Stimulated activated CD4-positive, alpha-beta T cell treated with anti-CD3 and anti-CD28 coated beads, Interleukin-15, amount 100 ng/mL, for 24 hours (primary cell): ENCODE data around the gene IL33.

Experiments
- DNase-seq: peaks from one replicate; pipeline ENCODE4 v3.0.0-alpha.2; 2020

IL33 gene

DNA sequence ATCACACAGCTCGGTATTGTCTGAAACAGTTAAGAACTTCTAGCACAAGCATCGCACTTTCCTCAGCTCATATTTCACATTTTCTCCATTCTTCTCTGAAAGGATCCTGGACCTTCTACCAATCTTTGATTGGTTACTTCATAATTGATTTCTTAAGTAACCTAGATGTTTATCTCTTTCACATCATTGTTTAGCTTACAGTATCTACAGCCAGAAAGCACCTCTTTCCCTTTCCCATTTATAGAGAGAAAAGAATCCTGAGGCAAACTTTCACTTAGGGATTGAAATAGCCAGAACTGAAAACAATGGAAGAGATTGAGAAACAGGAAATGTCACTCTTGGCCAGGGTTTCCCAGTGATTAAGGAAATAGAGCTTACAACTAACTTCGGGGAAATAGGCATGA lies 2.5 kb downstream of the IL33 start:
- no peak for DNase-seq

DNA sequence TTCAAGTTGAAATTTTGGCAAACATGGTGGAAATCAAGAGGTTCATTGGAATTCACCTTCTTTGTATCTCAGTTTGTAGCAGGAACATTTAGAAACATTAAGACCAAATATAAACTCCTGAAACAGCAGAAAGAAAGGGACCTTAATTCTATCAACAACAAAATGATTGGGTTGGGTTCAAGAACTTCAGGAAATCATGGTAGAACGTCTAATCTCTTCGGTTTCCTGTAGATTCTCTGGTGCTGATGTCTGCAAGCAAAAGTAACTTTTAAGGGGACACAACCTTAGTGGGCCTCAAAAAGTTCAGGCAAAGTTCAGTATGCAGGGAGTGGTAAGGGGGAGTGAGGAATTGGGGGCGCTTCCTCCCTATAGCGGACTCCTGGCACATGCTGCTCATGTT lies 3.4 kb downstream of the IL33 start:
- no peak for DNase-seq

DNA sequence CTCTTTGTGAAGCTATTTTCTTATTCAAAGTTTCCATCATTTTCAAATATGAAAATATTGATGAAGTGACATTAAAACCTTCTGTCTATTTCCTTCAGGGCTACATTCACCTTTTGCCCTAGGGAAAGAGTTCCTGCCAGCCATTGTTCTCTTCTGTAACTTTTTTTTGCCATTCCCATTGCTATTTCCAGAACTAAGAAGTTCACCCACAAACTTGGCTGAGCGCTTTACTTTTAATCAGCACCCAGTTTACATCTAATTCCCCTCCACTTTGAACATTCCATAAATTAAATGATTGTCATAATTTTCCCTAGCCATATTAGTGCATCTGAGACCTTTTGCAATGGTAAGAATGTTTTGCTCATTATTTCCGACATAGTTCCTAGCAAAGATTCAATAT lies 4.4 kb downstream of the IL33 start:
- DNase-seq = no peak

DNA sequence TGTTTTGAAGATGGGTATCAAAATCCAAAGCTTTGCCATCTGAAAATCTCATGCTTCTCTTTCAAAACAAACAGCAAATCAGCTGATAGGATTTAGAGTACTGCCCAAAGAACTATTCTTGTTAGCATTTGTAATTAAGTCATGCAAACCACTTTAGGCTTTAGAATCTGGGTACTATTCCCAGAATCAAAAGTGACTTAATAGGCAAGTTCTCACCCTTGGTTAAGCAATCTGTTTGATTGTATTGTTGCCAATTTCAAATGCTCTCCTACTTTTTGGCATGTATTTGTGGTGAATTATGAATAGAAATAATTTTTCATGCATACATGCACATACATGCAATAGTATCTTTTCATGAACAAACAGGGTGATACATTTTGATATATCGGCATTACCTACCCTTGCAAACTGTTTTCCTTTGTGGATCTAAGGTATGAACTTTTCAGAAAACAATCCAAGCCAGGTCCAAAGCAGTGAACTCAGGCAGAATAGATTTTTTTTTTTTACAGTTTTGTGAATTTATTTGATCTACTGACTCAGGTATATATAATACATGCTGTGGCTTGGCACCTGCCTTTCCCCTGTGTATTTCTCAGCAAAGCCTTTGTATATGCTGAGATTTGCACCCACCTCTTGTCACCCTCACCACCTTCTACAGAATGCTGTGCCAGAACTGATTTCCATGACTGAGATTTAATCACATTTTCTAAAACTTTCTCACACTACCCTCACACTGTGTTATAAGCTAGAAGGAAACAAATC lies 9.0 kb downstream of the IL33 start:
- no peak for DNase-seq

DNA sequence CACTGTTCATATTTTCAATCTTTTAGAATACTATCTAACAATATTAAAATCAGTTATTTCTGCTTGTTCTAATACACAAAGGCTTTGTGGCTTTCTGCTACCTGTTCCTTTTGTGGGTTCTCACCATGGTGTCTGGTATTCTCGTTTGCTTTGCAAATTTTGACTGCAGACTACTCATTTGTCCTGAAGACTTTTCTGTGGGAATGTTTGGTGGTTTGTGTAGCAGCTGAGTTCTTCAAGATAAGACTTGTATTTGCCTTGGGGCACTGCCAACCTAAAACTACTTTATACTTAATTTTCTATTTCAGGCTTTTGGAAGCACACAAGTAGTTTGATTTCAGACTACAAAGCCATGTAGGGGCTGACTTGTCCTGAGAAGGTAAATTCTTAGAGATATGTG lies 11.1 kb downstream of the IL33 start:
- no peak for DNase-seq

DNA sequence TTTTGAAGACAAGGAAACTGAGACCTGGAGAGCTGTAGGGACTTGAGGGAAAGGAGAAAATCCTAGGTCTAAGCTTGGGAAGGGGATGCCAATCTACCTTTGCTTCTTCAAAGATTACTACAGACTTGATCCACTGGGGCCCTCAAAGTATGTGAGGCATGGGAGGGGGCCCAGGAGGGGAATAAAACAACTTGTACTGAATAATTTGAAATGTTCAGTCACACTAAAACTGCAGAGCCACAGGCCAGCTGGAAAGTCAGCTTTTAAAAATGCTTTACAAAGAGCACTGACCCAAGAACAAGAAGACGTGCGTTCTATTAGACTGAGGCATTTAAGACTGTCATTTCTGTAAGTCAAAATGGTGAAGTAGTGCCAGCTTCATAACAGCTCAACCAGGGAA lies 13.6 kb downstream of the IL33 start:
- no peak for DNase-seq

DNA sequence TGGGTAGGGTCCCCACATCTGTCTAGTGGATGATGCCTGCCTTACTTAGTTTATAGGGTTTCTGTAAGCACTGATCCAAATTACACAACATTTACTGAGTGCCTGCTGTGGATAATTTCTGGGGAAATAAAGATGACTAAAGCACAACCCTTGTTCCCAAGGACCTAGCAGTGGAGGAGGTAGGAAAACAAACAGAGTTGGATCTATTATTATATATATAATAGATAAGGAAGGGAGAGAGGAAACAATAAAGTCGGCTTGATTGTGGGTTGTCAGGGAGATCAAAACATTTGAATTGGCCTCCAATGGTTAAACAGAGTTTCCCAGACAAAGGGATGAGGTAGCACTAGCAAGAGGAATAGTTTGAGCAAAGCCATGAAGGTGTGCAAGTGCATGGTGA lies 14.0 kb downstream of the IL33 start:
- no peak for DNase-seq

DNA sequence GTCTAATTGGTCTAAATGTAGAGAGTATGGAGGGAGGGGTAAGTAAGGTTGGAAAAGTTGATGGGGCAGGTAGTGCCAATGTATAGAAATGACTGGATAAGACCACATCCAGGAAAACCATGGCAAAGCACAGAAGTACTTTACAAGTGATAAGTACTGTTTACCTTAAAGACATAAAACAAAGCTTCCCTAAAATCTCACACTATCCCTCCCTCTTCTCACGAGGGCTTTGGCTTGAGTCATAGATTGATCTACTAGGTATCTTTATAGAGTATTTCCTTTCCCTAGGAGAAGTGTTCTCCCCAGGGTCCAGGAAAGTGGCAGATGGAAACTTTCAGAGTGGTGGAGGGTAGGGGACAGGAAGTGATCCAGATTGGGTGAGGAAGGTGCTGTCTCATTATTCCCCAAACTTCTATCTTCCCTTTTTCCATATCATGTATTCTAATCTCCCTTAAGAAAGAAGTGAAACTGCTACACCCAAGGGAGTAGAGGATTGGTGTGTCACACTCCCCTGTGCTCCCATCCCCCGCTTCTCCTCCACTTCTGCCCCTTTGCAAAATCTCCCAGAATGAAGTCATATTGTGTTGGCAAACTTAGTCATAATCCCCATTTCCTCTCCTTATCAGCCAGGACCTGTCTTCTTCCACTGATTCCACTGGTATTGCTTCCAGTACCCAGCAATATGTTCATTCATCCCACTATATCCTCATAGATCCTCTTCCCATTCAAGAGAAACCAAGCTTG lies 14.6 kb downstream of the IL33 start:
- DNase-seq = peak; percentile 6

DNA sequence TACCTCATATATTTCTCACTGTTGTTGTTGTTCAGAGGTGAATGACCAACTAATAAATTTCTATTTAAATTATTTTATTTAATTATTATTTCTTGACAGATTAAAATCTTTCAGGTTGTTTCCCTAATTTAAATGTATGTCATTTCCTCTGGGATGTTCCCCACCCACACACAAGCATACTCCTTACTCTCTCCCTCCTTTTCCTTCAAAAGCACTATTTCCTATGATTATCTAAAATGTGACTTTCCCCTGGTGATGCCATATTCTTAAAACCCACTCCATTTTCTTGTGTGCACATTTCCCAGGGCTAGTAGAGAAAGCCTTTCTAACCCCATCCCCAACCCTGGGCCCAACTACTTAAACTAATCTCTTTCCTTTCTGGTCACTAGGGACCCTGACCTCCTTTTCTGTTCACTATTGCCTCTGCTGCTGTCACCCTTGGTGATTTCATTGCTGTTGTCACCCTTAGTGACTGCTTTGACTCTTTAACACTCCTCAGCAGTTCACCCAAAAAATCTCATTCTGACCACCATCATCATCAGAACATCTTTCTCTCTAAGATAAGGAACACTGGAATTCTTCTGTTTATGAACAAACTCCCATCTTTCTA lies 16.8 kb downstream of the IL33 start:
- DNase-seq = no peak

DNA sequence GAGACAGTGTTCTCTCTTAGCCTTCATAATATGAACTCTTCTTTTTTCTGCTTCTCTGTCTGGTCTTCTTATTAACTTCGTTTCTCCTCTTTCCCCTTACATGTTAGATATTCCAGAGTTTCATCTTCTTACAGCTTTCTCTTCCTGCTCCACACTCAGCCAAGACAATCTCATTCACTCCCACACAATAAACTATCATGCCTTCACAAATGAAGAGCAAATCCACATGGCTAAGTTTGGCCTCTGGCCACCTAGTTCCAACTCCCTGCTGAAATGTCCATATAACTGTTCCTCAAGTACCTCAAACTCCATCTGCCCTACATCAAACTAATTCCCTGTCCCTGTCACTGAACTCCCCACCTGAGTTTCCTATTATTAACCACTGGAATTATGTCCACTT lies 18.4 kb downstream of the IL33 start:
- DNase-seq = no peak

DNA sequence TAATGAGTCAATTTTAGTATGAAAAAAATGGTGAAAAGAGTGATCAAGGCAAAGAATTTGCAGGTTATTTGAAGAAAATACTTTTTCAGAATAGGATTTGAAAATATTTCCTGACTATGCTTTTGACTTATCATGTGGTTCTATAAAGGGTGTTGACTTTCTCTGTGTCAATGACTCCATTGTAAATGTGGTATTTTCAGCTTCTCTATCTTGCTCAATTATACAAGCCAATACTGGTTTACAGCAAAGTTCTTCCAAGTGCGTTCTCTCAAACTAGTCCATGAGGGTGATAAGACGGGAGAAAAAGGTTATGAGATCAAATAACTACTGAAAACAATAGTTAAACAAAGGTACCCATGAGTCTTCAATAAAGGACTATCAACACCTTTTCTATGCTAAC lies 21.7 kb downstream of the IL33 start:
- DNase-seq = no peak

DNA sequence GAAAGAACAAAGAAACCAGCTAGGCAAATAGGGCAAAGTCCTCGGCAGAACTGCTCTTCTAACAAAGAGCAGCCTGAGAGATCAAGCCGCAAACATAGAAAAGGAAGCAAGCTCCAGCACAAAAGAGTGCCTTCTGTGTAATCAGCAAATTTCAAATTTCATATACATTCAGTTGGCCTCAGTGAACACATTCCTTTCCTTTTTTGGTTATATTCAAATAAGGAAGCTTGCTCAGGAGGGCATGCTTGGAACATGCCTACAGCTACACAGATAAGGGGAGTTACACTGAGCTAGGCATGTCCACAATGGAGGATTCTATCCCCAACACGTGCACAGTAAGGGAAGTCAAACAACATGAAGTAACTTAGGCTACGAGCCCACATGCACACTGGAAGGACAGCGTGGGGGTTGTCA lies 23.4 kb downstream of the IL33 start:
- no peak for DNase-seq

DNA sequence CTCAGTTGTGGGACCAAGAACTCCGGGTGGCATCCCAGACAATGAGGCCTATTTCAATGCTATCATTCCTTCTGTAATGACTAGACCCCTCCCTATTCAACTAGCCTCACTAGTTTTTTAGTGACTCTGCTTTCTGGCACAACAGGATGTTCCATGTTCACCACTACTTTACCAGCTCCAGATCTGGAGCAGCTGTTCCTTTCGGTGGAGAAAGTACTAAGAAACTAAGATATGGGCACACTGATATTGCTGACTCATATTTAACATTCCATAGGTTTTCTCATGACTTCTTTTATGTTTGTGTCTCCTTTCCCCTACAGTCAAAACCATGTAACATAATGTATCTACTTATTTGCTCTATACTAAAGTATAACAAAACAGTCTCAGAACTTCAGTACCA lies 24.1 kb downstream of the IL33 start:
- DNase-seq = no peak

DNA sequence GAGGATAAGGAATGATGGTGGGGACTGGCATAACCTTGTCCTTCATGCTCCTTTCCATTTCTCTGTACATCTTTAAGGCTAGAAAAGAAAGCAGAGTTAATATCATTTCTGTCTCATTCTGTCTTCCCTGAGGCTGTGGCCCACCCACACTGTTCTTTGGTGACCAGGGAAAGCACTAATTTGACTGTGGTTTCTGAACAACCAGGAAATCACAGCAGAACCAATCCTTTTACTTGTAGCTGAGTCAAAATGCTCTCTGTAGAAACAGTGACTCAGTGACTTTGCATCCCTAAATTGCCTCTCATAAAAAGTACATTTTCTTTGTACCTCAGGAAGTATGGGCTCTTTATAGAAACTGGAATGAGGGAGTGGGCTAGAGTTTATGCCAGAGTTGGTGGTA lies 28.1 kb downstream of the IL33 start:
- peak; percentile 46 for DNase-seq

DNA sequence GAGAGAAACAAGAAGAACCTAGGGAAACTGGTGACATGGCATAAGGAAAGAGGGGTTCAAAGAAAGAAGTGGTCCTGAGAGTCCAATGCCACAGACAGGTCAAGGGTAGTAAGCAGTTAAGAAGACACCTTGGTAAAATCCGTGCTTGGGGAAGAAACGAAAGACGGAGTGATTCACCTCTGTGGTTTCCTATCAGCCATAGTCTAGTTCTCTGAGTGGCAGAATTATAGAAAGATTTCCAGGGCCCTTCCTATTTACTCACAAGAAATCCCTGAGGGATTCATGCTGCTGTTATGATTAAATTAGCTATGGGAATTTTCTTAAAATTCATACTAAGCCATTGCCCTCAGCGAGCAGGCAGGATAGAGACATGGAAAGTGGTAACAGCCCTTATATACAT lies 31.7 kb downstream of the IL33 start:
- DNase-seq = no peak

DNA sequence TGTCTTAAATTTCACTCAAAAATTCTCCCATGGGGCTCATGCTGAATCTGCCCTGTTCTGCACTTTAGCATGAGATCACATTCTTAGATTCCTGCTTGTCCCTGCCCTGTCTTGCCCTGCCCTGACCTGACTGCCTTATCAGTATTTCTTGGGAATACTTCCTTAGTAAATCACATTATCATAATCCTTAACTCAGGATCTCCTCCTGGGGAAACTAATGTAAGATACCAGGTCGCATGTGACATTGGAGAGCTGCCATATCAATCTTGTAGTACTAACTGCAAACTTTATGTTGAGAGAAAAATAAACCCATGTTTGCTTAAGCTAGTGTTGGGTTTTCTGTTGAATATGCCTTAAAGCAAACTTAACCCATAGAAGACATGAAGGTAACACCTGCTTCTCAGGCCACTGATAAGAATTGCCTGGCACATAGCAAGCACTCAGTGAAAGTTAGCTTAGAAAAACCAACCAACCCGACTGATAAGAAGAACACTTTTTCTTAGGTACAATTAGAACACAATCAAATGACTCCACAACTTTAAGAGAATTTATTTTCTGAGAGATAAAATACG lies 53.3 kb downstream of the IL33 start:
- DNase-seq = no peak

DNA sequence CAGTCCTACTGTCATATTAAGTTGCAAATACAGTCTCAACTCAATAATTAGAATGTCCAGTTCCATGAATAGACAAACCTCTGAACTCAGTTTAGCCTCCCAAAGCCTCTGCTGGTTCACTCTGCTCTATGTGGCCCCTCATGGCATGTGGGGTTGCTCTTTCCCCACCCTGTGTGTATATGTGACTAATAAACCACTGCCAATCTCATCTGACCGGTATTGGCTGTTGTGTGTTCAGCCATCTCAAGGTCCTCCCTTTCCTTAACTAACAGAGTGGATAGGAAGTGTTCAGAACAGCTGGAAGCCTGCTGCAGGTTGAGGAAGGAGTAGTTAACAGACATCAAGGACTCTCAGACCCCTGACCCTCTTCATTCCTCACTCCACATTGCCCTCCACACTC lies 55.3 kb downstream of the IL33 start:
- DNase-seq = no peak

DNA sequence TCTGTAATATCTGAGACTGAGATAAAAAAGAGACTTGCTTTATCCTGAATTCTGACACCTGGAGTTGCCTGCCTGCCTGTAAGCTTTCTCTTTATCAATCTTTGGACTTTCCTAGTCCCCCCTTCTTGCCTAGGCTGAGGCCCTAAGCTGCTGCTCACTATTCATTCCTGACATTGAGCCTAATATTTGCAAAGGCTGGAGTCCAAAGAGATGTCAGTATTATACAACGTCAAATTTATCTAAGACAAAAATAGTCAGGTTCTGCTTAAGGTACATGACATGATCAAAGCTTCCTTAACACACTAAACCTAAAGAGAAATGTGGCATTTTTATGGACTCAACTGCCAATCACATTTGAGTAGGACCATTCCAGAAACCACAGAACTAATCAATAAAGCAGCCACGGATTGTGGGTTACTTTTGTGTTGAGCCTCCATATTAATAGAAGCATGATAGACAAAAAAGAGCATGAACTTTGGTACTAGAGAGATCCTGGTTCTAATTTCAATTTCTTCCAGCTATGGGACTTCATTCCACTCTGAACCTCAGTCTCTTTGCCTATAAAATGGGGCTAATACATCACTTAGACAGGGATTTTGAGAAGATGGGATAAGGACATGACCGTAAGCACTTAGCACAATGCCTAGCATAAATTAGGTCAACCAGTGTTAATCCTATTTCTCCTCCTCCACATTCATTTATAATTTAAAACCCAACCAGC lies 56.1 kb downstream of the IL33 start:
- no peak for DNase-seq

DNA sequence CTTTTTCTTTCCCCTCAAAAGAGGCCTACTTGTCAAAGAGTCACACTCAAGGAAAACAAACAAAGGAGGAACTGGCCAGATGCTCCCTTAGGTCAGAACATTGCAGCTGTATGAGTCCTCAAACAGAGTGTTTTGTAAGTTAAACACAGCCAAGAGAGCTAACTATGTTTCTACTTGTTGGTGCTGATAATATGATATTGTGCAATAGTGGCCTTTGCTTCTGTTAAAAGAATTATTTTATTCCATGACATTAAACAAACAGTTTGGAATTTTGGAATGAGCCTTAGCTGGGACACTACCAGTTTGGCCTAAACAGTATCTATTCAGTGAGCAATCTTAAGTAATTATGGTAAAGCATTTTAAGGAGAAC lies 56.6 kb downstream of the IL33 start:
- DNase-seq = no peak

DNA sequence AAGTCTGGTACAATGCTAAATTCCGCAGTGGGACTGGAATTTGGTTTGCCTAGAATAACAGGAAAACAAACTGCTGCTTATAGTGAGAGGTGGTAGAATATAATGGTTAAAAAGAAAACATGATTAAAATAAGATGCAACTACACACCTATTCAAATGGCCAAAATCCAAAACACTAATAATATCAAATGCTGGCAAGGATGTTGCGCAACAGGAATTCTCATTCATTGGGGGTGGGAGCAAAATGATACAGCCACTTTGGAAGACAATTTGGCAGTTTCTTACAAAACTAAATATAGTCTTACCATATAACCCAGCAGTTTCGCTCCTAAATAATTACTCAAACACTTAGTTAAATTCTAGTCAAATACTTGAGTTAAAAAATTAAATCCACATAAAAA lies 61.8 kb downstream of the IL33 start:
- DNase-seq = no peak

DNA sequence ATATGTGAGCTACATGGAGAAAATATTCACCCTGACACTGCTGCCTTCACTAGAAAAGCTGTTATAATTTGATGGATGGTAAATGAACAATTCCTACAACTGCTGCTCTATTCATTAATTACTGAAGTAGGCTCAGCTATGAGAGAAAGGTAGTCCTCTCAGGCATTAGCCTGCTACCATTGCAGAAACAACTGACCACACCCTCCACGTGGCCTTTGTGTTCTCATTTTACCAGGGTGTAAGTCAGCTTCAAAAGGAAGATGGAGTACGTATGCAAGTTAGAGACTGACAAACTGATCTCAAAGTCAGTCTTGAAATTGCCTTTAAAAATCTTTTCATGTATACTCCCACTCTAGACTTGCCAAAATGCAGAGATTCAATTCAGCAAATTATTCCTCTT lies 86.3 kb downstream of the IL33 start:
- DNase-seq = no peak

DNA sequence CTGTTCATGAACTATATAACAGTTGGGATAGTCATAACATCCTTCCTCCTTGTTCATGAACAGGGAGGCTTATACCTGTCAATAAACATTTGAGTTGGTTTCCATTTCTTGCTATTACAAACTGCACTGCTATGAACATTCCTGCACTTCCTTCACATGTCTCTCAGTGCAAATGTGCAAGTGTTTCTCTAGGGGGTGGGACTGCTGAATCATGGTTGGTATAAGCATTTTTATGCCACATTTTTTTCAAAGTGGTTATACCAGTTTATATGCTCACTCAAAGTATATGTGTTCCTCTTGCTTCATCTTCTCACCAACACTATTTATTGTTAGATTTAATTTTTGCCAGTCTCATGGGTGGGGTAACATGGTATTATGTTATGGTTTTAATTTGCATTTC lies 86.8 kb downstream of the IL33 start:
- no peak for DNase-seq

DNA sequence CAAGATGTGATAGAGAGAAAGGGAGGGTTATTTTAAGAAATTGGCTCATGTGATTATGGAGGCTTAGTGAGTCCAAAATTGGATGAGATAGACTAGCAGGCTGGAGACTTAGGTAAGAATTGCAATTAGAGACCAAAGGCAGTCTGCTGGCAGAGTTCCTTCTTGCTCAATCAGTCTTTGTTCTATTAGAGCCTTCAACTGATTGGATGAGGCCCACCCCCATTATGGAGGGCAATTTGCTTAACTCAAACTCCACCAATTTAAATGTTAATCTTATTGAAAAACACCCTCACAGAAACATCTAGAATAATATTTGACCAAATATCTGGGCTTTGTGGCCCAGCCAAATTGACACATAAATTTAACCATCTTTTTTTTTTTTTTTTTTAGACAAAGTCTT lies 88.6 kb downstream of the IL33 start:
- DNase-seq = no peak
